IPS-18a (cell line): ENCODE measurements around the gene EHD3.

Source experiments
- H3K27ac ChIP-seq: one replicate; pipeline ENCODE4 v1.5.1; 2013; ENCODE audit warnings: low read length
- H3K27me3 ChIP-seq: one replicate; pipeline ENCODE4 v1.6.1; 2013; ENCODE audit warnings: mild to moderate bottlenecking, low read length; ENCODE audit not compliant: control insufficient read depth, insufficient read depth
- H3K36me3 ChIP-seq: one replicate; pipeline ENCODE4 v1.6.1; 2013; ENCODE audit warnings: low read depth, low read length; ENCODE audit not compliant: control insufficient read depth
- H3K4me1 ChIP-seq: one replicate; pipeline ENCODE4 v1.6.1; 2013; ENCODE audit warnings: low read depth, low read length; ENCODE audit not compliant: control insufficient read depth
- H3K4me3 ChIP-seq: one replicate; pipeline ENCODE4 v1.5.1; 2013; ENCODE audit warnings: low read length
- H3K9ac ChIP-seq: one replicate; pipeline ENCODE4 v1.6.1; 2013; ENCODE audit warnings: mild to moderate bottlenecking, low read length, moderate library complexity
- H3K9me3 ChIP-seq: one replicate; pipeline ENCODE4 v1.6.1; 2013; ENCODE audit warnings: low read depth, low read length; ENCODE audit not compliant: control insufficient read depth

EHD3 gene

DNA sequence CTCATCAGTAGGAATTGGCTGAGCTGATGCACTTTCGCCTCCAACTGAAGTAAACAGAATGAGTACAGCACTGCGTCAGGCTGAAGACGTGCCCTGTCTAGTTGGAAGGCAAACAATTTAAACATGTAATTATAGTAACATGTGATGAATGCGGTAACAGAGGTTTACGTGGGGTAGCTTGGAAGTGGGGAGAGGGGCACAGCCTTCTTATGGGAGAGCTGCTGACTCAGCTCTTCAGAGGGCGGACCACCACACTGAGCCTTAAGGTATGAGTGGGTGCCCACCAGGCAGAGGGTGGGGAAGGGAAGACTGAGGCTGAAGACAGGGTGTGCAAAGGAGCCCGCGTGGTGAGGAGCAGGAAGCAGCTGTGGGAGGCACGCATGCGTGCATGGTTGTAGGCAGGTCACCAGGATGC, 6.2 kb upstream of the EHD3 start:
- Histone ChIP-seq H3K27me3 (no peaks in the 10 kb centered on the region), H3K36me3 (no peaks in the 10 kb centered on the region), H3K9ac (no peak overlapping the region), H3K9me3 (no peaks in the 10 kb centered on the region), H3K4me3 (no peak overlapping the region), H3K4me1 (no peaks in the 10 kb centered on the region), H3K27ac (no peak overlapping the region)

DNA sequence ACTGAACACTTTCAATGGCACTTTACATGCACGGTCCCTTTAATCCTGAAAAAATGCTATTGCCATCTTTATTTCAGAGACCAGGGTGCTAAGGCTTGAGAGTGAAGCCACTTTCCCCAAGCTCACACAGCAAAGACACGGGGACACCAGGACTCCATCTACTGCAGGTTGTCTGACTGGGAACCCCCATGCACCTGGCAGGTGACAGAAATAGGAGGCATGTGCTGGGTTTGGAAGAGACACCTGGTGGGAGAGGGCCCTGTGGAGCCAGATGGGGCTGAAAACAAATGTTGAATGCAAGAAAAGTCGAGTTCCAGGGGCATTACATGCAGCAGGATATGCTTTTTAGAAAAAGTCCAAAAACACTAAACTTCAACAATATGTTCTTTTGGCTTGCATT, 5.2 kb upstream of the EHD3 start:
- Histone ChIP-seq H3K4me1 (peaks cover 4% of the 10 kb centered on the region), H3K9ac (no peak overlapping the region), H3K9me3 (no peaks in the 10 kb centered on the region), H3K36me3 (no peaks in the 10 kb centered on the region), H3K4me3 (no peak overlapping the region), H3K27ac (no peak overlapping the region), H3K27me3 (no peaks in the 10 kb centered on the region)

DNA sequence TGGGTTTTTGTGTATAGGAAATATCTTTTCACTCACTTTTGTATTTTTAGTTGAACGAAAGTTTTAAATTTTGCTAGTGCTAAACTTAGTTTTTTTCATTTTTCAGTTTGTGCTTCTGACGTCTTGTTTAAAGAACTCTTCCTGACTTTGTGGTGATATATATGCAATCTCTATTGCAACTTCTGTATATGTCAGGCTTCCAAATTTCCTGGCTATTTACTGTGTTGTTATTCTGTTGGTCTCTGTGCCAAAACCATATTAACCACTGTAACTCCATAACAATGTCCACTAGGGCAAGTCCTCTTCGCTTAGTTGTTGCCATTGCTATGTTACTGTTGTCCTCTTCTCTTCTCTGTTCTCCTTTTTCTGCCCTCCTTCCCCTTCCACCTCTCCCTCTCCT, 3.2 kb upstream of the EHD3 start:
- H3K36me3 ChIP-seq: no peaks in the 10 kb centered on the region
- H3K4me1 ChIP-seq: peaks cover 4% of the 10 kb centered on the region
- H3K9ac ChIP-seq: no peak overlapping the region
- H3K4me3 ChIP-seq: no peak overlapping the region
- no peaks in the 10 kb centered on the region for H3K9me3 ChIP-seq
- H3K27me3 ChIP-seq: peaks cover 10% of the 10 kb centered on the region
- H3K27ac ChIP-seq: no peak overlapping the region

DNA sequence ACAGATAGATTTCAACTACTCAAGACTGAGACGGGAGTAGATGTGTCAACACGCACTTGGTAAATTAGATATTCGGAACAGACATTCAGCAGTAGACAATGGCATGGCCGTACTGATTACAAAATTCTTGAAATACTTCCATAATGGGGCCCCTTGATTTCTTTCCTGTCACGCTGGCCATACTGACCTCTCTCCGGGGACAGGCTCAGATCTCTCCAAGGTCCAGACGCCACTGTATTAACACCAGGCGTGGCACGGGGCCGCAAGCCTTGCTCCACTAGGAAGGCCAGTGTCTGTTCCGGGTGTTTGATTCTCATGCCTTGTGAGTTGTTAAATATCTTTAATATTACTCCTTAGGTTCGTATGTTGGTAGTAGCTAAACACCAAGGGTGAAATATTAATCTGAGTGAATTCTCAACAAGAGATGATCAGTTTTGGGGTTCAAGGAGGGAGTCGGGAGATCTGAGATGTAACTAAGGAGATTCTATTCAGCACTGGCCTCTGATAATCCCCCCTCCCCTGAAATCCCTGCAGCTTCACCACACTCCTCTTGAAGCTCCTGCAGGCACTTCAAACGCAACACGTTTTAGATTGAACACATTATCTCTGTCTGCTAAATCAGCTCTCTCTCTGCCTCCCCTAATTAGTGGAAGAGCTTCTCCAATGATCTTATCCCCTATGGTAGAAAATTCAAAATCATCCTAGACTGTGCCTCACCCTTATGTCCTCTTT, 2.2 kb upstream of the EHD3 start:
- Histone ChIP-seq H3K27ac (no peak overlapping the region), H3K27me3 (peaks cover 10% of the 10 kb centered on the region), H3K9me3 (no peaks in the 10 kb centered on the region), H3K4me3 (no peak overlapping the region), H3K9ac (no peak overlapping the region), H3K4me1 (peaks cover 4% of the 10 kb centered on the region), H3K36me3 (no peaks in the 10 kb centered on the region)

DNA sequence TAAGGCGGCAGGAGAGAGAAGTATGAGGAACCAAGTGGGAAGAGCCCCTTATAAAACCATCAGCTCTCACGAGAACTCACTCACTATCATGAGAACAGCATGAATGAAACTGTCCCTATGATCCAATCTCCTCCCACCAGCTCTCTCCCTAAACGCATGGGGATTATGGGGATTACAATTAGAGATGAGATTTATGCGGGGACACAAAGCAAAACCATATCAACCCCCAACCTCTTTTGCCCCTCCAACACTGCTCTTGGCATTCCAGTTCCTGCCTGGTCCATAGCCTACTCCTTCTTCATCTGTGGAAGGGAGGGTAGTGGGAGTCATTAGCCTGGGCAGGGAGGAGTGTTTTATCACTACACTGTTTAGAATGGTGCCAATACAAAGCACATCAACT, 1.4 kb upstream of the EHD3 start:
- H3K9ac ChIP-seq: no peak overlapping the region
- peaks cover 10% of the 10 kb centered on the region for H3K27me3 ChIP-seq
- no peaks in the 10 kb centered on the region for H3K36me3 ChIP-seq
- H3K4me3 ChIP-seq: no peak overlapping the region
- no peak overlapping the region for H3K27ac ChIP-seq
- no peaks in the 10 kb centered on the region for H3K9me3 ChIP-seq
- H3K4me1 ChIP-seq: peaks cover 4% of the 10 kb centered on the region

DNA sequence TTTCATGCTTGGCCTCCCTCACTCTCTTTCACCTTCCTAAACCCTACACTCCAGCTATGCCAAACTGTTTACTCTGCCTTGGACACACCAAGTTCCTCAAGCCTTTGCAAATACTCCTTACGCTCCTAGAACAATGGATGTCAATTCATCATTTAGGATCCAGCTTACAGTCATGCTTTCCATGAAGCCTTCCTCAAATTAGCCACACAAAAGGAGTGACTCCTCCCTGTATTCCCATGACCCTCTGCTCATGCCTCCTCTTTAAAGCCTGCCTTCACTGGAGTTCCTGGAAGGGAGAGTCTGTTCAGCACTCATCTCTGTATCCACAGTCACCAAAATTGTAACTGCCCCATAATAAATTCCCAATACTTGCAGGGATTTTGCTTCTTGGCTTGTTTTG, 721 bp upstream of the EHD3 start:
- Histone ChIP-seq H3K4me3 (no peak overlapping the region), H3K27ac (no peak overlapping the region), H3K9me3 (no peaks in the 10 kb centered on the region), H3K27me3 (peaks cover 10% of the 10 kb centered on the region), H3K36me3 (no peaks in the 10 kb centered on the region), H3K9ac (no peak overlapping the region), H3K4me1 (peaks cover 4% of the 10 kb centered on the region)

DNA sequence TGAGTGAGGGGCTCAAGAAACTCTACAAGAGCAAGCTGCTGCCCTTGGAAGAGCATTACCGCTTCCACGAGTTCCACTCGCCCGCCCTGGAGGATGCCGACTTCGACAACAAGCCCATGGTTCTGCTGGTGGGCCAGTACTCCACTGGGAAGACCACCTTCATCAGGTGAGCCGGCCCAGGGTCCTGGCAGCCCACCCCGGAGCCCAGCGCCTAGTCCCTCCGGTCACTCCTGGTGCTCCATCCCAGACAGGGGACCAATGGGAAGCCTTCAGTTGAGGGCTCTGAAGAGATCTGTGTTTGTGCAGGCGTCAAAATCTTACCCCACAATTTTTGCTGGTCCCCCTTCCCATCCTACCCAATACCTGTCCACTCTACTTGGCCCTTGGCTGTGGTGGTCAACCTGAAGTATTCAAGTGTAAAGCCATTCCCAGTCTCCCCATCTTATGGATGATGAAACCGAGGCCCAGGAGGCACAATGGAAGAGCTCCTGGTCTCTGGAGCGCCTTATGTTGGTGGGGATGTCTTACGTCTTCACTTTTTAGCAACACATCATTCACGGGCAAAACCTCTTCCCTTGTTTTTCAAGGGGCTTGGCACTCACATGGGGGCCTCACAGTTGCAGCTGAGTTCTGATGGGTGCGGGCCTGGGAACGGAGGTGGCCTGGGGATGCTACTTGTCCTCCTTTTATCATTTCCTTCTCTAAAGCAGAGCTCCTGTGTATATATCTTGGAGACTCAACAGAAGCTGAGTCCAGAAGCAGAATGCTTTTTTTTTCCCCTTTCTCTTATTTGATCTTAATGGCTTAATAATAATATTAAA, 941 bp downstream of the EHD3 start:
- Histone ChIP-seq H3K9ac (no peak overlapping the region), H3K27ac (no peak overlapping the region), H3K4me1 (peaks cover 4% of the 10 kb centered on the region), H3K9me3 (no peaks in the 10 kb centered on the region), H3K36me3 (no peaks in the 10 kb centered on the region), H3K4me3 (peak overlapping the region; percentile 80), H3K27me3 (peaks cover 10% of the 10 kb centered on the region)

DNA sequence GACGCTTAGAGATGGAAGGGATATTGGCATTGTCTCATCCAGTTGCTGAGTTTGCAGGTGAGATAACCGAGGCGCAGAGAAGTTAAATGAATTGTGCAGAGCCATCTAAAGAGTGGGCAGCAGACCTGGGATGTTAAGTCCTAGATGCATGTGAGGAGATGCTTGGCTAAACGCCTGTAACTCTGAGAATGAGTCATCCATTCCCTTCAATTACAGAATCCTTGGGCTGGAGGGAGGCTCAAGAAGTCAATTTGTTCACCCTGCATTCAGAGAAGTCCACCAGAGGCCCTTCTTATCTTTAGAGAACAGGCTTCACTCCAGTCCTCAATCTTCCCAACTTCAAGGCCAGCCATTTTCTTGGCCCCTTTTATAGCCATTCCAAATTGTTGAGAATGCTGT, 1.6 kb downstream of the EHD3 start:
- no peaks in the 10 kb centered on the region for H3K36me3 ChIP-seq
- H3K4me3 ChIP-seq: no peak overlapping the region
- H3K9me3 ChIP-seq: no peaks in the 10 kb centered on the region
- peaks cover 4% of the 10 kb centered on the region for H3K4me1 ChIP-seq
- H3K27ac ChIP-seq: no peak overlapping the region
- H3K27me3 ChIP-seq: peaks cover 10% of the 10 kb centered on the region
- no peak overlapping the region for H3K9ac ChIP-seq

DNA sequence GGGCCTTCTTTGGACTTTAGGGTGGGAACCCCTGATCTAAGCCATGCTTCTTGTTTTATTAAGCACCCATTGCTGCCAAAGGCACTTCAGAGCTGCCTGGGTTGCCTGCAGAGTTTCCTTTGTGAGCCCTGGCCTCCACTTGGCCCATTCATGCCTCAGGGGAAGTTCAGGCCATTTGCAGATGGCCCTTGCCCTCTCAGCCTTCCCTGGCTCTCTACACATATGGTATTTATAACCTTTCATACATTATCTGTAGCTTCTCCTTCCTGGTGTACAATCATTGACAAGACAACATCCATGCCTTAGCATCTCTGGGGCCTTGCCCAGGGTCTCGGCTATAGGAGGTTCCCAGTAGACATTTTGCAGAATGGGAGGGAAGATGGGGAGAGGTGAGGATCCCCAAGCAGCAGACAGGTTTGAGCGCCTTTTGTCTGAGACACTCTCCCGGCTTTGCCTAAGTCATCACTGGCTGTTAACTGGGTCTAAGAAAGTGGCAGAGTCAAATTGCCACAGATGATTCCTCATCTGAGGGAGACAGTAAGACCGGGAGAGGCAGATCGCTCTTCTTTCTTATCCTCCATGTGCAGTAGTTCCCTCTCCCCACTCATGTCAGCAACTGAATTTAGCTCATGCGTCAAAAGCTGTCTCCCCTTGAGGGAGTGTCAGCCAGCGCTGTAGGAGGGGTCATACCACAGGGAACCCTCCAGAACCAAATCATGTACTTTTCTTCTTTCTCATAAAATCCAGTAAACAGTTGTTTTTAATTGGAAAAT, 2.7 kb downstream of the EHD3 start:
- Histone ChIP-seq H3K27ac (no peak overlapping the region), H3K36me3 (no peaks in the 10 kb centered on the region), H3K9ac (no peak overlapping the region), H3K27me3 (peaks cover 10% of the 10 kb centered on the region), H3K4me3 (no peak overlapping the region), H3K9me3 (no peaks in the 10 kb centered on the region), H3K4me1 (peaks cover 4% of the 10 kb centered on the region)

DNA sequence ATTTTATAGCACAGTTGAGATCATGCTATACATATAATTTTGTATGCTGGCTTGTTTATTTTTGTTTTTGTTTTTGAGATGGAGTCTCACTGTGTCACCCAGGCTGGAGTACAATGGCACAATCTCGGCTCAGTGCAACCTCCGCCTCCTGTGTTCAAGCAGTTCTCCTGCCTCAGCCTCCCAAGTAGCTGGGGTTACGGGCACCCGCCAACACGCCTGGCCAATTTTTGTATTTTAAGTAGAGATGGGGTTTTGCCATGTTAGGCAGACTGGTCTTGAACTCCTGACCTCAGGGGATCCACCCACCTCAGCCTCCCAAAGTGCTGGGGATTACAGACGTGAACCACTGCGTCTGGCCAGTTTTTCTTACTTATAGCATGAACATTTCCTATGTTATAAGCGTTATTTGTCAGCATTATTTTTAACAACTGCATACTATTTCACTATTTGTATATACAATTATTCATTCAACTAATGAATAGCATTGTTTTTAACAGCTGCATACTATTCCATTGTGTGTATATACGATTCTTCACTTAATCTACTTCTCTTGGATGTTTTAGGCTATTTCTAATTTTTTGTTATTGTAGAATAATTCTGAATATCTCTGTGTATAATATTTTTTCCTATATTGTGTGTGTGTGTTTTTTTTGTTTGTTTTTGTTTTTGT, 3.5 kb downstream of the EHD3 start:
- H3K4me1 ChIP-seq: peaks cover 4% of the 10 kb centered on the region
- H3K36me3 ChIP-seq: no peaks in the 10 kb centered on the region
- H3K27me3 ChIP-seq: peaks cover 10% of the 10 kb centered on the region
- H3K9me3 ChIP-seq: no peaks in the 10 kb centered on the region
- no peak overlapping the region for H3K4me3 ChIP-seq
- H3K27ac ChIP-seq: no peak overlapping the region
- H3K9ac ChIP-seq: no peak overlapping the region
